Uterus (tissue), 4 donors: Measurements from ENCODE around the gene RASSF4. TPM values are rescaled to one million over a fixed set of nuclear protein-coding genes. Genes with fewer than 3 reads are reported as not detected.

Source experiments
- DNase-seq, 2 donors: peaks; one replicate each; pipeline ENCODE4 v3.0.0-alpha.2; 2019 to 2020
- H3K27ac ChIP-seq, 2 donors: fragments of 200-600 bp; sonication (generic); 1 replicate in 1 of 2; 2 replicates in 1 of 2; pipeline ENCODE4 v1.5.1; 2016 to 2018
- H3K27me3 ChIP-seq, 2 donors: fragments of 200-600 bp; sonication (generic); one replicate each; pipeline ENCODE4 v1.5.1; 2018 to 2019; ENCODE audit warnings: control low read depth in 1 of 2
- H3K36me3 ChIP-seq, 2 donors: fragments of 200-600 bp; sonication (generic); one replicate each; pipeline ENCODE4 v1.5.1; 2019; ENCODE audit warnings: control low read depth in 1 of 2
- H3K4me1 ChIP-seq, 2 donors: fragments of 200-600 bp; sonication (generic); one replicate each; pipeline ENCODE4 v1.5.1; 2018 to 2019; ENCODE audit warnings: control low read depth in 1 of 2
- H3K4me3 ChIP-seq, 2 donors: fragments of 200-600 bp; sonication (generic); 1 replicate in 1 of 2; 2 replicates in 1 of 2; pipeline ENCODE4 v1.5.1; 2018 to 2019; ENCODE audit warnings: mild to moderate bottlenecking in 1 of 2
- H3K9me3 ChIP-seq, 2 donors: fragments of 200-600 bp; sonication (generic); one replicate each; pipeline ENCODE4 v1.5.1; 2019; ENCODE audit warnings: control low read depth in 1 of 2
- CTCF ChIP-seq, 4 experiments: fragments of 200-600 bp in 2 of 4; fragments of 450-650 bp in 2 of 4; sonication (generic) in 2 of 4; IDR thresholded peaks; one replicate each; pipeline ENCODE4 v1.5.1; 2016 to 2019; ENCODE audit warnings: antibody characterized with exemption in 4 of 4, mild to moderate bottlenecking in 2 of 4, moderate library complexity in 1 of 4
- POLR2A ChIP-seq, 2 donors: fragments of 450-650 bp; IDR thresholded peaks; one replicate each; pipeline ENCODE4 v1.6.1; 2016; ENCODE audit warnings: antibody characterized with exemption in 2 of 2, mild to moderate bottlenecking in 1 of 2, moderate library complexity in 1 of 2
- intact Hi-C: fragments of 100-400 bp; cut with DNase I; formaldehyde crosslinking; loops from one replicate; pipeline ENCODE4 v1.15.1; 2023; ENCODE audit warnings: low total_unique reads
- total RNA-seq, 4 donors: library from RNA; depleted of rRNA in 3 of 4; stranded (reverse); fragments of >200 nt in 3 of 4; gene quantifications; one replicate each; pipeline versions ENCODE4 v1.1.0 to v1.2.4, GENCODE V29; 2014 to 2023
- donor health status: DM: yes; HTN: yes; CAD: no.

The RASSF4 gene
- total RNA-seq, 4 donors from 2014 or later, result 6.1 to 26.5 (median 8.2) TPM

DNA sequence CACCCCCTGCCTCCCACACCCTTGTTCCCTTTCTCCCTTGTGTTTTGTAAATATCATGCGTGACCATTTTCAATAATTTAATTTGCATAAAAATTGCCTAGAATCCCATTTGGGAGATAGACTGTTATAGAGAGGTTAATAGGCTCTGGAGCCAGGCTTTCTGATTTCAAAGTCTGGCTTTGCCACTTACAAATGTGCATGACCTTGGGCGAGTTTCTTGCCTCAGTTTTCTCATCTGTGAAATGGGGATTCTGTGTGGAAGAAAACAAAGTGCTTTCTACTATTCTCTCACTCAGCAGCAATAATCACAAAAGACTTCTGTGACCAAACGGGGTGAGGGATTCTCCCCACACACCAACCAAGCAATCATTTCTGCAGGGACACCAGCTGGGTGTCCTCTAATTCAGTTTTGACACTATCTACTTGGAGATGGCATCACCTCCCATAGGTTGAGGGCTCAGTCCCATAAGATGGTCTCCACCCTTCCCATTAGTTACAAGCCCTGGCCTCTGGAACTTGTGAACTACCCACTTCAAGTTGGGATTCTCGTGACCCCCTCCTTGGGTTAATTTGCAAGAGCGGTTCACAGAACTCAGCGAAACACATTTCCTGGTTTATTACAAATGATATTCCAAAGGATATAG, 37.6 kb downstream of the RASSF4 start:
- H3K36me3 ChIP-seq, result no peaks in the 10 kb centered on the region
- H3K9me3 ChIP-seq, result no peaks in the 10 kb centered on the region
- peak overlapping the region; percentile 92 to 94 for H3K27ac ChIP-seq
- no peak for DNase-seq
- H3K27me3 ChIP-seq, result no peaks in the 10 kb centered on the region
- intact Hi-C loops, result no loop called here
- H3K4me3 ChIP-seq, result no peak overlapping the region
- peaks cover 14 to 16% of the 10 kb centered on the region in 2 donors for H3K4me1 ChIP-seq
- TF ChIP-seq POLR2A (IDR thresholded peaks at IDR 0.05) (no peak), CTCF (IDR thresholded peaks at IDR 0.05) (no peak)

DNA sequence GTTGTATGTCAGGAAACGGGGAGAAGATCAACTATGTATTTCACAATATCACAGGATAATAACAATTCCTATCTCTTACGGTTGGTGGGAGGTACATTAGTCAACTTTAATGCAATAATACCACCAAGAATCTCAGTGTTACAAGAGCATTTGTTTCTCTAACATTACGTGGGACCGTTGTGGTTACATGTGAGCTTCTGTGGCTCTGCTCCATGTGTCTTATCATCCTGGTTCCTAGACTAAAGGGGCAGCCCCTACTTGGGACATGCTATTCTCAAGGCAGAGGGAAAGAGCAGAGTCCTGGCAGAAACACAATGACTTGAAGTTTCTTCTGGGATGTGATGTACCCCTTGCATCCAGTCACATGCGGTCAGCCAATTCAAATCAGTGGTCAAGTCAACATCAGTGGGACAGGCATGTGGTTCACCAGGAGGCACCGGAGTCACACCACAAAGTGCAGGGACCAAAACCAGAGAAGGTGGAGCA, 38.6 kb downstream of the RASSF4 start:
- H3K27me3 ChIP-seq, result no peaks in the 10 kb centered on the region
- H3K4me3 ChIP-seq, result no peak overlapping the region
- no peaks in the 10 kb centered on the region for H3K36me3 ChIP-seq
- H3K4me1 ChIP-seq, result peaks cover 14 to 16% of the 10 kb centered on the region in 2 donors
- peak in 1 of 2 donors; percentile 78 for DNase-seq
- TF ChIP-seq POLR2A (IDR thresholded peaks at IDR 0.05) (no peak), CTCF (IDR thresholded peaks at IDR 0.05) (no peak)
- H3K27ac ChIP-seq, result peak overlapping the region; percentile 92 to 94
- intact Hi-C loops, result no loop called here
- no peaks in the 10 kb centered on the region for H3K9me3 ChIP-seq

- peak overlapping the region; percentile 92 to 94 for H3K27ac ChIP-seq
- peaks cover 7 to 16% of the 10 kb centered on the region in 2 donors for H3K4me1 ChIP-seq
- H3K4me3 ChIP-seq, result peak overlapping the region; percentile 54 to 56
- intact Hi-C loops, result no loop called here
- no peak for TF ChIP-seq CTCF (IDR thresholded peaks at IDR 0.05)
- no peak for TF ChIP-seq POLR2A (IDR thresholded peaks at IDR 0.05)
- H3K9me3 ChIP-seq, result no peaks in the 10 kb centered on the region
- no peaks in the 10 kb centered on the region for H3K27me3 ChIP-seq
- no peaks in the 10 kb centered on the region for H3K36me3 ChIP-seq
- DNase-seq, result peak; percentile 86 to 91
These were observed 40.6 kb downstream of the RASSF4 start for GRCh38 chr10:45000138-45000751.

DNA sequence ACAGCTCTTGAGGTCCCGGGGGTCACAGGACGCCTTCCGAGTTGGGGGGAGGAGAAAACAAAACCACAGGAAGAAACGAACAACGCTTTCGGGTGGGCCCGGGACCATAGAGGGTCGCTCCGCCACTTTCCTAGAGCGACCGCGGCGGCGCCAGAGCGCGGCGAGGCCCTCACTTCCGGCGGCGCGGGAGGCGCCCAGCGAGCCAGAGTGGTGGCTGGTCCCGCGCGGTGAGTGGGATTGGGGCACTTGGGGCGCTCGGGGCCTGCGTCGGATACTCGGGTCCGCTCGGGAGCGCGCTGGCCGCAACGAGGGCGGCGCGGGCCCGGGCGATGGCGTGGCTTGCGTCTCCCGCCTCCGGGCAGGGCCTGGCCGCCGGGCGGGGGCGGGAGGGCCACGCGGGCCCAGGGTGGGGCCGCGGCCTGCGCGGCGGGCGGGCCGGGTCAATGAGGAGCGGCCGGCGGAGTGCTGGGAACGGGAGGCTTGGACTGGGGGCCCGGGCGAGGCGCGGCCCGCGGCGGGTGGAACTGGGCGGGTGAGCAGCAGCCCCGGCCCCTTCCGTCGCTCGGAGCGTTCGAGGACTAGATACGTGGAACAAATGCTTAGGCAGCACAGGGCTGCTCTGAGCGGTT, 41.3 kb downstream of the RASSF4 start, which contains the start of gene ZNF22:
Gene ZNF22, plus strand, starts transcription at position 172 of the 629 bp plus-strand sequence. CDS start 2,446 bp downstream, outside the sequence.
- intact Hi-C loops, result no loop called here
- Histone ChIP-seq H3K9me3 (no peaks in the 10 kb centered on the region), H3K27me3 (no peaks in the 10 kb centered on the region), H3K27ac (peak within 1 kb of the TSS; percentile 92 to 94), H3K36me3 (no peaks in the 10 kb centered on the region), H3K4me1 (peaks cover 4 to 16% of the 10 kb centered on the region in 2 donors), H3K4me3 (peak within 1 kb of the TSS; percentile 54 to 56)
- TF ChIP-seq CTCF (IDR thresholded peaks at IDR 0.05), result peak in 3 of 4 experiments; percentile 13 to 50 (median 37)
- TF ChIP-seq POLR2A (IDR thresholded peaks at IDR 0.05), result peak; percentile 47 to 73
- peak; percentile 65 to 81 for DNase-seq
